Activated T-helper 1 cell treated with anti-CD3 and anti-CD28 coated beads, Interleukin-12 subunit alpha, Interleukin-12 subunit beta, Interleukin-2, Interleukin-4 antibody, amounts not matched to agents 30 ng/mL and 10 ng/mL and 1 ng/mL, durations not matched to agents 14 hours and 24 hours and 36 hours (primary cell): ENCODE results near the gene PHLDB2. TPM values are rescaled to one million over a fixed set of nuclear protein-coding genes. Genes with fewer than 3 reads are reported as not detected.

Experiments
- DNase-seq: peaks from one replicate; pipeline ENCODE4 v3.0.0; 2021; ENCODE audit warnings: low spot score
- H3K27ac Mint-ChIP-seq: one replicate; pipeline ENCODE4 v1.8.0; 2021; ENCODE audit warnings: mild to moderate bottlenecking, mixed read lengths
- H3K27me3 Mint-ChIP-seq: one replicate; pipeline ENCODE4 v1.8.0; 2022; ENCODE audit warnings: mild to moderate bottlenecking, moderate library complexity, mixed read lengths; ENCODE audit not compliant: insufficient read depth
- H3K36me3 Mint-ChIP-seq: one replicate; pipeline ENCODE4 v1.8.0; 2021; ENCODE audit warnings: low read depth, mixed read lengths
- H3K4me1 Mint-ChIP-seq: one replicate; pipeline ENCODE4 v1.8.0; 2021; ENCODE audit warnings: low read depth, mixed read lengths
- H3K4me3 Mint-ChIP-seq: one replicate; pipeline ENCODE4 v1.8.0; 2021; ENCODE audit warnings: mild to moderate bottlenecking, moderate library complexity, mixed read lengths
- H3K9me3 Mint-ChIP-seq: one replicate; pipeline ENCODE4 v1.8.0; 2021; ENCODE audit warnings: mixed read lengths
- intact Hi-C: fragments of 100-400 bp; cut with micrococcal nuclease; formaldehyde crosslinking; loops from one replicate; pipeline ENCODE4 v1.15.1; 2024
- total RNA-seq: library from RNA; stranded (reverse); gene quantifications from 2 replicates; pipeline ENCODE4 v1.2.3, GENCODE V29; 2022

The PHLDB2 gene
- total RNA-seq, 1 donor from 2014 or later, result 0.75 TPM

- intact Hi-C loops, result no loop called here
- Mint-ChIP-seq H3K36me3 (no peaks in the 10 kb centered on the region), H3K27ac (no peak overlapping the region)
Observed at GRCh38 chr3:112018712-112019111, 159.6 kb downstream of the PHLDB2 start.

DNA sequence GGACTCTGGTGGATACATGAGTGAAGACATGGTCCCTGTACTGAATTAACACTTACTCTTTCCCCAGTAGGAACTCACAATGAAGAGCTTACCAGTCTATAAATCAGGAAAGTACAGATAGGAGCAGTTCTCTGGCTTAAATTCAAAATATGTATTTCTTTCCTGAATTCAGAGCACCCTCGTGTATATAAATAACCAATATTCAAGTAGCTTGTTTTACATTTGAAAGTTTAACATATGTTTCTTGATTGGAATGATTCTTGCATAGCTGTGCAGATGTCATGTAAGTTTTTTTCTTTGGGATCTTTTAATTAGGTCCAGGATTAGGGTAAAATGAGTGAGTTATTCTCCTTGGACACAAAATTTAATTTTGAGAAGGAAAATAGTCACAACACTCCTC is 160.7 kb downstream of the PHLDB2 start:
- H3K27me3 Mint-ChIP-seq, result no peaks in the 10 kb centered on the region
- H3K9me3 Mint-ChIP-seq, result peaks cover 3% of the 10 kb centered on the region
- H3K4me3 Mint-ChIP-seq, result no peak overlapping the region
- intact Hi-C loops, result no loop called here
- peaks cover 10% of the 10 kb centered on the region for H3K4me1 Mint-ChIP-seq
- H3K27ac Mint-ChIP-seq, result no peak overlapping the region
- no peak for DNase-seq
- no peaks in the 10 kb centered on the region for H3K36me3 Mint-ChIP-seq

More at GRCh38 chr3:112018712-112019111, 159.6 kb downstream of the PHLDB2 start:
- Mint-ChIP-seq H3K9me3 (peaks cover 3% of the 10 kb centered on the region), H3K4me3 (no peak overlapping the region), H3K4me1 (peaks cover 15% of the 10 kb centered on the region), H3K27me3 (no peaks in the 10 kb centered on the region)
- no peak for DNase-seq

DNA sequence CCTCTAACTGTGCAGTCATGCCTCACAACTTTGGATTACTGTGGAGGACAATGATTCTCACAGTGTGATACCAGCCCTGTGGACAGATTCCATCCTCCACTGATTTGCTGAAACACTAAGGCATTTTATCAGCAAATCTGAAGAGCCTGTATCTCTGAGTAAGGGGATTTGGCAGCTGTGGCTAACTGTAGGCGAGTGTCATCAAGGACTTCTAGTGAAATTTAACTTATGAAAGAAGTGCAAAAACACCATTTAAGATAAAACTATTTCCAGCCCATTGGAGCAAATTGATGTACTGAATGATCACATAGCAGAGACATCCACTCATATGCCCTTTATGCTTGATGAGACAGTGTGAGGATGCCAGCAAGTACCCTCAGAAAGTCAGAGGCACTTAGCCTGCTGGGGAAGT is 161.6 kb downstream of the PHLDB2 start:
- Mint-ChIP-seq H3K4me1 (peaks cover 10% of the 10 kb centered on the region), H3K9me3 (peaks cover 3% of the 10 kb centered on the region), H3K27me3 (peaks cover 2% of the 10 kb centered on the region), H3K4me3 (no peak overlapping the region), H3K27ac (no peak overlapping the region), H3K36me3 (no peaks in the 10 kb centered on the region)
- DNase-seq, result no peak
- intact Hi-C loops, result no loop called here

Other genes starting within 250 kb of the PHLDB2 start
- gene PLCXD2, start 184.6 kb upstream of the PHLDB2 start, total RNA-seq, result 8.1 and 8.9 TPM in 2 replicates
- 37.7 and 42.9 TPM in 2 replicates for gene ABHD10, start 119.8 kb downstream of the PHLDB2 start, total RNA-seq
- gene TAGLN3, start 139.7 kb downstream of the PHLDB2 start, total RNA-seq, result 0.78 and 1.1 TPM in 2 replicates
- gene TMPRSS7, start 175.5 kb downstream of the PHLDB2 start, total RNA-seq, result not detected in 2 replicates
- gene C3orf52, start 227.1 kb downstream of the PHLDB2 start, total RNA-seq, result 12.4 and 12.8 TPM in 2 replicates